ENCODE measurements around the gene SDK2. TPM values are rescaled to one million over a fixed set of nuclear protein-coding genes. Genes with fewer than 3 reads are reported as not detected.
"Not testable (repeated sequence)": the region's sequence is repeated elsewhere in the genome, so short reads cannot be mapped to it uniquely, and the experiment has no call there.

SDK2 gene
- total RNA-seq, 2 donors from 2014 or later, result 1.4 to 1.7 TPM

GRCh38 chr17:73317513-73318426, 326.5 kb downstream of the SDK2 start:
- intact Hi-C loops (cut with DNase I), result loop anchor here in 1 of 2 donors (1.0 kb wide), 1 partner anchor 31 kb away; no protein-coding TSS in a partner anchor
- no peak for DNase-seq (ENCODE audit: low spot score)

GRCh38 chr17:73316919-73317505, 327.2 kb downstream of the SDK2 start:
- no peak for DNase-seq (ENCODE audit: low spot score)
- intact Hi-C loops (cut with DNase I), result loop anchor here in 1 of 2 donors (1.0 kb wide), 1 partner anchor 31 kb away; no protein-coding TSS in a partner anchor

GRCh38 chr17:73315471-73315870, 328.8 kb downstream of the SDK2 start:
- DNase-seq (ENCODE audit: low spot score), result no peak
- intact Hi-C loops (cut with DNase I), result no loop called here

- intact Hi-C loops (cut with DNase I), result loop anchor here in 1 of 2 donors (5.0 kb wide), 1 partner anchor 34 kb away; no protein-coding TSS in a partner anchor
- no peak for DNase-seq (ENCODE audit: low spot score)
These were observed 330.6 kb downstream of the SDK2 start for GRCh38 chr17:73313526-73314127.

- intact Hi-C loops (cut with DNase I), result loop anchor here in 1 of 2 donors (5.0 kb wide), 1 partner anchor 34 kb away; no protein-coding TSS in a partner anchor
These were observed 331.4 kb downstream of the SDK2 start for GRCh38 chr17:73312887-73313286.

GRCh38 chr17:73311781-73312641, 332.2 kb downstream of the SDK2 start, which contains the start of gene CDC42EP4:
Gene CDC42EP4, minus strand, starts transcription at chr17:73312001. Its CDS starts 25,501 bp downstream, at chr17:73286500.
- intact Hi-C loops (cut with DNase I), result loop anchor here in 1 of 2 donors (5.0 kb wide), 1 partner anchor 35 kb away; no protein-coding TSS in a partner anchor
- DNase-seq (ENCODE audit: low spot score), result peak; percentile 99

More at GRCh38 chr17:73312887-73313286, 331.4 kb downstream of the SDK2 start:
- DNase-seq (ENCODE audit: low spot score), result peak; percentile 53

- intact Hi-C loops (cut with DNase I), result loop anchor here in 1 of 2 donors (5.0 kb wide), 1 partner anchor 36 kb away; no protein-coding TSS in a partner anchor
- DNase-seq (ENCODE audit: low spot score), result peak; percentile 88
These were observed 332.8 kb downstream of the SDK2 start for GRCh38 chr17:73311428-73311780.

GRCh38 chr17:73309727-73310596, 334.3 kb downstream of the SDK2 start:
- DNase-seq (ENCODE audit: low spot score), result peak; percentile 81
- intact Hi-C loops (cut with DNase I), result loop anchor here in 1 of 2 donors (5.0 kb wide), 1 partner anchor 37 kb away; no protein-coding TSS in a partner anchor

- intact Hi-C loops (cut with DNase I); DNase-seq (ENCODE audit: low spot score): not testable (repeated sequence)
These were observed 335.3 kb downstream of the SDK2 start for GRCh38 chr17:73308959-73309358.

- DNase-seq (ENCODE audit: low spot score), result peak; percentile 94
- intact Hi-C loops (cut with DNase I), result no loop called here
These were observed 336.0 kb downstream of the SDK2 start for GRCh38 chr17:73308017-73308823.

- DNase-seq (ENCODE audit: low spot score), result no peak
- intact Hi-C loops (cut with DNase I), result no loop called here
These were observed 337.1 kb downstream of the SDK2 start for GRCh38 chr17:73307130-73307529.

- DNase-seq (ENCODE audit: low spot score), result no peak
- intact Hi-C loops (cut with DNase I), result no loop called here
These were observed 338.1 kb downstream of the SDK2 start for GRCh38 chr17:73305845-73306836.

- DNase-seq (ENCODE audit: low spot score), result peak; percentile 93
- intact Hi-C loops (cut with DNase I), result no loop called here
These were observed 339.1 kb downstream of the SDK2 start for GRCh38 chr17:73304971-73305812.

GRCh38 chr17:73304438-73304837, 339.8 kb downstream of the SDK2 start:
- DNase-seq (ENCODE audit: low spot score), result no peak
- intact Hi-C loops (cut with DNase I), result no loop called here

- intact Hi-C loops (cut with DNase I), result no loop called here
- DNase-seq (ENCODE audit: low spot score), result no peak
These were observed 342.1 kb downstream of the SDK2 start for GRCh38 chr17:73302189-73302588.

Data from posterior vena cava (tissue), 2 donors.